Spleen (tissue), 11 donors: ENCODE measurements around the gene MGARP. TPM values are rescaled to one million over a fixed set of nuclear protein-coding genes. Genes with fewer than 3 reads are reported as not detected.

ENCODE experiments used
- DNase-seq: peaks from one replicate; pipeline ENCODE4 v3.0.0-alpha.2; 2020
- H3K27ac ChIP-seq, 8 donors: fragments of 200-600 bp; sonication (generic) in 7 of 8; 1 replicate in 4 of 8; 2 replicates in 4 of 8; pipeline versions ENCODE4 v1.5.0 to v1.8.0; 2016 to 2021; ENCODE audit warnings: inconsistent platforms in 4 of 8, mild to moderate bottlenecking in 4 of 8, moderate library complexity in 1 of 8
- H3K27me3 ChIP-seq, 7 donors: fragments of 200-600 bp; sonication (generic) in 6 of 7; replicated peaks in 1 of 7; 1 replicate in 4 of 7; 2 replicates in 3 of 7; pipeline versions ENCODE4 v1.5.0 to v1.8.0; 2016 to 2021; ENCODE audit warnings: inconsistent platforms in 3 of 7, mild to moderate bottlenecking in 1 of 7
- H3K36me3 ChIP-seq, 6 donors: fragments of 200-600 bp; sonication (generic) in 5 of 6; 1 replicate in 4 of 6; 2 replicates in 2 of 6; pipeline versions ENCODE4 v1.5.0 to v1.8.0; 2016 to 2021; ENCODE audit warnings: inconsistent platforms in 2 of 6
- H3K4me1 ChIP-seq, 6 donors: fragments of 200-600 bp; sonication (generic) in 5 of 6; 1 replicate in 3 of 6; 2 replicates in 3 of 6; pipeline versions ENCODE4 v1.5.0 to v1.8.0; 2016 to 2021; ENCODE audit warnings: inconsistent platforms in 3 of 6
- H3K4me3 ChIP-seq, 8 donors: fragments of 200-600 bp; sonication (generic) in 7 of 8; 1 replicate in 4 of 8; 2 replicates in 4 of 8; pipeline versions ENCODE4 v1.5.0 to v1.8.0; 2016 to 2021; ENCODE audit warnings: inconsistent platforms in 4 of 8, mild to moderate bottlenecking in 4 of 8, moderate library complexity in 2 of 8
- H3K9me3 ChIP-seq, 8 donors: fragments of 200-600 bp; sonication (generic) in 7 of 8; 1 replicate in 4 of 8; 2 replicates in 4 of 8; pipeline versions ENCODE4 v1.5.0 to v1.8.0; 2016 to 2021; ENCODE audit warnings: inconsistent platforms in 4 of 8
- POLR2A ChIP-seq, 3 donors: fragments of 450-650 bp; IDR thresholded peaks; one replicate each; pipeline ENCODE4 v1.5.1; 2017; ENCODE audit warnings: antibody characterized with exemption in 3 of 3, mild to moderate bottlenecking in 1 of 3
- POLR2AphosphoS5 ChIP-seq, 3 donors: sonication (generic); formaldehyde crosslinking; IDR thresholded peaks; one replicate each; pipeline ENCODE4 v1.5.1; 2017; ENCODE audit warnings: antibody characterized with exemption in 3 of 3
- WGBS, 5 donors: extraction: QIAGEN DNeasy Blood & Tissue Kit in 3 of 5; methylation state at CpG; one replicate each; pipeline versions ENCODE4 v1.1.5 to v1.1.7; 2013 to 2018; 5-methylcytosine and 5-hydroxymethylcytosine counted together
- intact Hi-C: fragments of 100-400 bp; cut with DNase I; formaldehyde crosslinking; loops from one replicate; pipeline ENCODE4 v1.15.0; 2023; ENCODE audit warnings: low total_unique reads
- polyA plus RNA-seq, 3 donors: library from polyadenylated mRNA; stranded (reverse); fragments of 200-250 nt; gene quantifications; one replicate each; pipeline ENCODE4 v1.2.1, GENCODE V29; 2013
- small RNA-seq, 4 donors: library from RNA; depleted of rRNA; stranded (forward); fragments of <200 nt; gene quantifications; one replicate each; pipeline ENCODE3, GENCODE V24; 2016
- total RNA-seq, 7 donors: library from RNA; depleted of rRNA in 3 of 7; stranded (reverse); fragments of >200 nt in 3 of 7; fragmentation: NEBNext Ultra II Directional in 4 of 7; extraction: Animal tissue kit (Norgen Biotek cat#: 25700) in 4 of 7; gene quantifications; one replicate each; pipeline versions ENCODE4 v1.1.0 to v1.2.1, GENCODE V29; 2016 to 2021
- TF ChIP-seq, protein P1 (sequence below), 11 experiments: fragments of 200-600 bp in 7 of 11; fragments of 450-650 bp in 4 of 11; sonication (generic) in 4 of 11; IDR thresholded peaks in 8 of 11; conservative IDR thresholded peaks in 3 of 11; 1 replicate in 7 of 11; 2 replicates in 4 of 11; pipeline versions ENCODE4 v1.4.0 to v1.8.0; 2016 to 2021; ENCODE audit warnings: antibody characterized with exemption in 11 of 11, inconsistent platforms in 4 of 11, mild to moderate bottlenecking in 1 of 11
- donor health status: healthy with polysubstance abuse.
- donor health status: DM: no; HTN: no; CAD: no; lungs with moderate emphysema.
- donor health status: DM: no; HTN: no; CAD: no.
- donor health status: Bipolar disorder and iron deficiency.
- donor health status: healthy.
- donor health status: DM: no; HTN: no; CAD: no.
- donor health status: DM: yes; HTN: yes; CAD: no.

The MGARP gene
- total and polyA plus RNA-seq, 10 donors, result 0.20 to 1.7 (median 0.50) TPM; not detected in 1

GRCh38 chr4:139219450-139220055 lies 60.5 kb downstream of the MGARP start:
- Histone ChIP-seq H3K36me3 (no peaks in the 10 kb centered on the region), H3K9me3 (no peaks in the 10 kb centered on the region), H3K4me3 (no peak overlapping the region), H3K4me1 (peaks cover 0 to 19% (median 6%) of the 10 kb centered on the region in 6 donors), H3K27me3 (no peaks in the 10 kb centered on the region), H3K27ac (no peak overlapping the region)
- WGBS, 5 donors, result 79 to 96% (median 86%) methylated on average over 4 of the region's 4 CpGs
- DNase-seq, result no peak
- intact Hi-C loops, result no loop called here
- TF ChIP-seq POLR2A (IDR thresholded peaks at IDR 0.05) (no peak), POLR2AphosphoS5 (IDR thresholded peaks at IDR 0.05) (no peak)
- TF ChIP-seq, protein P1, sequence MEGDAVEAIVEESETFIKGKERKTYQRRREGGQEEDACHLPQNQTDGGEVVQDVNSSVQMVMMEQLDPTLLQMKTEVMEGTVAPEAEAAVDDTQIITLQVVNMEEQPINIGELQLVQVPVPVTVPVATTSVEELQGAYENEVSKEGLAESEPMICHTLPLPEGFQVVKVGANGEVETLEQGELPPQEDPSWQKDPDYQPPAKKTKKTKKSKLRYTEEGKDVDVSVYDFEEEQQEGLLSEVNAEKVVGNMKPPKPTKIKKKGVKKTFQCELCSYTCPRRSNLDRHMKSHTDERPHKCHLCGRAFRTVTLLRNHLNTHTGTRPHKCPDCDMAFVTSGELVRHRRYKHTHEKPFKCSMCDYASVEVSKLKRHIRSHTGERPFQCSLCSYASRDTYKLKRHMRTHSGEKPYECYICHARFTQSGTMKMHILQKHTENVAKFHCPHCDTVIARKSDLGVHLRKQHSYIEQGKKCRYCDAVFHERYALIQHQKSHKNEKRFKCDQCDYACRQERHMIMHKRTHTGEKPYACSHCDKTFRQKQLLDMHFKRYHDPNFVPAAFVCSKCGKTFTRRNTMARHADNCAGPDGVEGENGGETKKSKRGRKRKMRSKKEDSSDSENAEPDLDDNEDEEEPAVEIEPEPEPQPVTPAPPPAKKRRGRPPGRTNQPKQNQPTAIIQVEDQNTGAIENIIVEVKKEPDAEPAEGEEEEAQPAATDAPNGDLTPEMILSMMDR (IDR thresholded peaks at IDR 0.05 in 8 of 11, conservative IDR thresholded peaks at IDR 0.05 in 3 of 11), result no peak

Small RNAs within 50 kb of the gene (small RNA-seq; reads per million reads assigned to genes)
- gene RNU6-1074P (0 reads per million in 4 donors), gene RNU6-1214P (0 reads per million in 4 donors), gene RNU6-506P (0 reads per million in 4 donors)

Other genes with a start within 250 kb of the MGARP start
- gene ELF2, start 103.0 kb downstream of the MGARP start, total RNA-seq, result 10 to 100 TPM; 57.8 to 85.8 (median 69.1) TPM
- gene ELF2, start 103.0 kb downstream of the MGARP start, polyA plus RNA-seq, result 10 to 100 TPM; 13.0 to 14.7 (median 13.9) TPM
- 10 to 100 TPM; 26.2 to 66.7 (median 41.1) TPM for gene NAA15, start 21.3 kb upstream of the MGARP start, total RNA-seq
- 1 to 10 TPM; 5.4 to 8.3 (median 7.4) TPM for gene NAA15, start 21.3 kb upstream of the MGARP start, polyA plus RNA-seq
- 10 to 100 TPM; 27.8 to 47.2 (median 34.9) TPM for gene NDUFC1, start 22.3 kb upstream of the MGARP start, total RNA-seq
- gene NDUFC1, start 22.3 kb upstream of the MGARP start, polyA plus RNA-seq, result 10 to 100 TPM; 70.9 to 92.8 (median 87.4) TPM
- 10 to 100 TPM in 4 of 7 donors, 1 to 10 TPM in 3; 8.4 to 12.4 (median 10.1) TPM for gene RAB33B, start 173.9 kb upstream of the MGARP start, total RNA-seq
- gene RAB33B, start 173.9 kb upstream of the MGARP start, polyA plus RNA-seq, result 1 to 10 TPM; 3.3 to 4.4 (median 3.7) TPM